ENCODE results near the gene ELP5.
A peak's percentile ranks its signal among the peaks of the same experiment; 100 is the strongest.
"Not testable (repeated sequence)": the region's sequence is repeated elsewhere in the genome, so short reads cannot be mapped to it uniquely, and the experiment has no call there.

ELP5 gene

DNA sequence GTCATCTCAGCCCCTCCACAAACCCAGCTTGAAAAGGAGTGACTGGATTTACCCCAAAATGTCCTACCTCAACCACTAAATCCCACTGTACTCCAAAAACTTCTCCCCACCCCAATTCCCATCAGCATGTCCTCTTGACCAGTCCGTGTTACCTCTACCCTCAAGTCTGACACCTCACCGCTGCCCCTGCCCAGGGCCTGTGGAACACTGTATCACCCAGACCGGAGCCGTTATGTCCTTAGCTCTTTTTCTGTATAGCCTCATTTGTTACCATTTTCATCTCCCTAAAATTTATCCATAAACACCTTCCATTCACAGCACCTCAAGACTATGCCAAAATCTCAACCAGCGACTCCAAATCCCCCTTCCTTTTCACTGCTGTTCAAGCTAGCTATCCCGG, 15.2 kb upstream of the ELP5 start:
- DNase-seq (ENCODE audit: low read depth), result no peak

DNA sequence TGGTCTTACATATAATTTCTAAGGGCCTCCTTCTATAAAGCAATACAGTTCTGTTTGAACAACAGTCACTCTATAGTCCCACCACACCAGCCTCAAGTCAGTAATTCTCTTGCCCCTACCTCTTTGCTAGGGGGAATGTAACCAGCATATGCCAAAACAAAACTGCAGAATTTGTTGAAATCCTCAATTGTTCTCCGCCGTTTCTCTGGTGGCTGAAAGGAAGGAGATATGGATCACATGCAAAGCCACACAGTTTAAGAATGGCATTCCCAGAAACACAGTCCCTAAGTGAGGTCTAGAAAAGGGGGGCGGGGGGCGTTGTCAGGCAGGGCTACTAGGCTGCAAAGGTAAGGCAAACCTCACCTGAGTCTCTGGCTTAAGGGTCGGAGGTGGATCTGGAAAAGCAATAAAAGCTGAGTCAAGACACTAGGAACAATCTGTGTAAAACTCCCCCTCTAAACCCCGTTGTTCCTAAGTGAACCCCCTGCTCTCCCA, 14.7 kb upstream of the ELP5 start:
- no peak for DNase-seq (ENCODE audit: low read depth)

DNA sequence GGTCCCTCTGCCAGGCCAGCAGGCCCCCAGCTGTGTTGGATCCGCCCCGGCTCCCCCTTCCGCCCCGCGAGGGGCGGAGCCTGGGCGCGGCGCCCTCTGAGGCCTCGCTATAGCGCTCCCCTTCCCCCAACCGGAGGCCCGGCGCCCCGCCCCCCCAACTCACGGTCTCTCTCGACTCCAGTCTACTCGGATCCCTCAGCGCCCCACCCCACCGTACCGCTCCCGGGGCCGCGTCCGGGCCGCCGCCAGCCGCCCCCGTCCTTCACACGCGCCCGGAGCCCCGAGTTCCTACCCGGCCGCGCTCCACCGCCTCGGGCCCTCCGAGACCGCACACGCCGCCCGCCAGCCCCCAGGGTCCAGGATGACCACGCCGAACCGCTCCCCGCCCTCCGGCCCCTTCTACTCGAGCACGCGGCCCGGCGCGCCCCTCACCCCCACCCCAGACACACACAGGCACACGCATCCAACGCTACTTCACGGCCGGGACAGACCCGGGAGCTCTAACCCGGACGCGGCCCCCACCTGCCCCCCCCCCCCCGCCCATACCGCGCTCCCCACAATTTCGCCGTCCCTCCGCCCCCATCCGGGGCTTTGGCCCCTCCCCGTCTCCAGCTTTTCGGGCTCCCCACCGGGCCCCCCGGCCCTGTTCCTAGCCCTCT, 14.1 kb upstream of the ELP5 start:
- DNase-seq (ENCODE audit: low read depth), result peak; percentile 55

DNA sequence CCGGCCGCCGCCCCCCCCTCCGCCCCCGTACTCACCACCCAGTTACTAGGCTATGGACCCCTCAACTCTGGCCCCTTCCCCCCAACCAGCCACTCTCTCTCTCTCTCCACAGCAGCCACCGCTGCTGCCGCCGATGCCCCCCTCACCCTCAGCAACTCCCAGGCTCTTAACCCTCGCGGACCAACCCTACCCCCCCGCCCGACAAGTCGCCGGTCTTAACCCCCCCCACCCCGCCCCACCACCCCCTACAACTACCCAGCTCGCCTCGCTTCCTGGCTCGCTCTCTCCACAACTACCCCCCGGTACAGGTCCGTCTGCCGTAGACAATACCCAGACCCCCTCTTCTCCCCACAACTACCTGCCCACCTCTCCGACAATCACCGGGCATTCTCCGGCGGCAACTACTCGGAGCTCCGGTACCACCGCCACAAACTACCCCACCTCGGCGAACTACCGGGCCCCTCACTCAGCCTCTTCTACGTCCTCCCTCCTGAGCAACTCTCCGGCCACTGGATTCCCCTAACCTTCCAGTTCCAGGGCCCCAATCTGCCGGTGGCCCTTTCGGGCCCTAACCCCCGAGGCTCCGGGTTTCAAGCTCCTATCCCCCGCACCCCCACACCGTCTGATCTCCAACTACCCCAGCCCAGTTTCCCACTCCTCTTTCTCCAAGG, 13.5 kb upstream of the ELP5 start:
- DNase-seq (ENCODE audit: low read depth), result peak; percentile 36

DNA sequence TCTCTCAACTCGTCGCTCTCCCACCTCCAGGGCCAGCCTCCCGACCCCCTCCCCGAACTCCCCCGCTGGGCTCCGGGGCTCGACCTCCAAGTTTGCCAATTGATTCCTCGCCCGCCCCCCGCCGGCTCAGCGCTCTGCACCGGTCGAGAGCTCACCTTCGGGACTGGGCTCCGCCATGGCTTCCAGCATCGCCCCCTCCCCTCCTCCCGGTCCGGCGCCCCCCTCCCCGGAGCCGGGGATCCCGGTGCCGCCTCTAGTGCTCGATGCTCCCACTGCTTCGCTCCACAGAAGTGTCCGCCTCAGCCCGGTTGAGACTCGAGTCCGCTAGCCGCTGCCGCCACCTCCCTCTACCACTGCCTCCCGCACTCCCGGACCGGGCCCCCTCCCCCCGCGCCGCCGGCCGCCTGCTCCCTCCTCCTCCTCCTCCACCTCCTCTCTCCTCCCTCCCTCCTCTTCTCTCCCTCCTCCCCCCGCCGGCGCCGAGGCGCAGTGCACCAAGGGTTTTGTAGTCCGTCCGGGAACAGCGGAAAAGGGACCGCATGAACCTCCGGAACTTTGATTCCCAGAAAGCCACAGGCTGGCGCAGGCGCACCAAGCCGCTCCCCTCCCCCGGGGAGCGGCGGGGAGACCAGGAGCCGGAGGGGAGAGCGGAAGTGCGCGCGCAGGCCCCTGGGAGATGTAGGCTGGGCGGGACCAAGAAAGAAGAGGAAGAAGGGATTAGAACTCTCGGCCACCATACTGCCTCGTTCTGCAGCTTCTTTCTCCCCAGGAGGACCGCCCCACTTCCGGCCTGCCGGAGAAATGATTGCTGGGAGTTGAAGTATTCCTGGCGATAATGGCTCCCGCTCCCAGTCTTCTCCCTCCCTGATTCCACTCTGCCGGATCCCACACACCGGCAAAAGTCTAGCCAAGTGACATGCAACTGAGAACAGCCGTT, 12.7 kb upstream of the ELP5 start, which contains the start of gene PHF23:
PHF23 (minus strand) TSS at position 367 of the 937 bp plus-strand sequence; CDS start at position 189, 178 bp downstream.
- DNase-seq (ENCODE audit: low read depth), result peak; percentile 99

DNA sequence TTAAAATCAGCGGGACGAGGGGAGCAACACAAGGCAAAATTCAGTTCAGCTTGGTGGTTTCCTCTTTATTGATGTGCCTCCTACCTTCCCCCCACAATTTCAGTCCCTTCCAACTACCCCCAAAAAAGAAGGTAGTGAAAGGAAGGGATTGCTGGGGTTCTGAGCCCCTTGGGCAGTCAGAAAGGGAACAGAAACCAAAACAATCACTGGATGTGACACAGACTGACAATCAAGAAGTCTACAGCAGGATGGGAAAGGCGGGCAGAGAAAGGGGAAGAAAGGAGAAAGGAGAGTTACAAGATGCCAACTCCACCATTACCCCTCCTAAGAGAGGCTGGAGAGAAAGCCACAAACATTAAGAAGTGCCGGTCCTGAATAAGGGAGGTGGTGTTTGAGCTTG, 11.6 kb upstream of the ELP5 start:
- DNase-seq (ENCODE audit: low read depth), result no peak

DNA sequence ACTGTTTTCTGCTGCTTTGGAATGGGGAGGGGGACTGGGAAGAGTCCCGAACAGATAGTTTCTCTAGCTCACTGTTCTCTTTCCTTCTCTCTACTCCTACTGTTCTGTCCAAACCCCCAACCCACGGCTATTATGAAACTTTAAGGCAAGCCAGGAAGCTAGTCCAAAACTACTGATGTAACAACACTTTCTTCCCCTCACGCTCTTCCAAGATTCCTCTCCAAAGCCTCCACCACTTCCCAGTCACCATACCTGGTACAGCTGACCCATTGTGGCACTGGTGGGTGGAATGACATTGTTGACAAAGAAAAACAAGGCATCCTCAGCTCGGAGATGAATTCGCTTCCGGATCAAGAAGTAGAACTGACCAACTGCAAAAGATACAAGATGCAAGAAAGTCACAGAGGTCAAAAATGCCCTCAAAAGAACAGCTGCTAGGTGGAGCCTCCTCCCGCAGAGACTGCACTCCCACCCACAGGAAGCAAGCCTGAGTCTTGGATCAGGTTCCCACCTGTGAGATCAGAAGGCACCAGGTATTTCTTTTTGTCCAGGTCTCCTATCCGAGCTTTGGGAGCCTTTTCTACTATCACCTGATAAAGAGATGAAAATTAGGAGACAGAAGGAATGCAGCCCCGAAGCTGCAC, 10.8 kb upstream of the ELP5 start:
- DNase-seq (ENCODE audit: low read depth), result no peak

DNA sequence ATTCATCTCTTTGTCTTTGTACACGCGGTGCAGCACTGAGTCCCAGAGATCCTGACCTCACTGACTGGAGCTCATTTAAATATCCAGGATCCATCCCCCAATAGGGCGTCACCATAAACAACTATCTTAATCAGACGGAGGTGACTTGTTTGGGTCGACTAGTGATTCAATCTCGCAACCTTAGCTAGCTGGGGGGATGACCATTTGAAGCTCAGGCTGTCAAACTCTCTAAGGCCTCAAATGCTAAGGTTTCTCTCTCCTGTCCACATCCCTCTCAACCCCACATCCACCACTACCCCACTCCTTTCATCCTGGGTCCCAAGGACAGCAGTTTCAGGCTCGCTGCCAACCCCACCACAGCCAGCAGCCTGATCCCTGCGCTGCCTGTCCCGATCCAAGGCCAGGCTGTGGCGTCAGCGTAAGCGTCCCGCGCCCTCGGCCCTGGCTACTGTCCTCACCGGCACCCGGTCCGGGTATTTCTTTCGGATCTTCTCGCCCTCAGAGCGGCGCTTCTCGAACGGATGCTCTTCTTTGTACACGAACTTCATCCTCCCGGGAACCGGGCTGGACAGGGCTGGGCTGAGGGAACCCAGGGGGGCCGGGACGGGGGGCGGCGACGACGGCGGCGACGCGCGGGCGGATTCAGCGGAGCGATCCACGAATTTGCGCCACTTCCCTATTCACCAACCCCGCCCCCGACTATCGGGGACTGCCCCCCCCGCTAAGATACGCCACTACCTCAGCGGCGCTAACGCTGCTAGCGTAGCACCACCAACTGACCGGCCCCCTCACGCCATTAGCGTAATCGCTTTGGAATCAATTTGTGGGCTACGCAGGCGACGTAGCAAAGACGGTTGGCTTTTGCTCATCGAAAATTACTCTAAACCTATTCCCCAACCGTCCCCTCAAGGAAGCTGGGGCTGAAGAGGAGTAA, 10.0 kb upstream of the ELP5 start, which contains the start of gene GABARAP:
GABARAP (minus strand) TSS at position 667 of the 934 bp plus-strand sequence; CDS start at position 548, 119 bp downstream.
- peak; percentile 88 for DNase-seq (ENCODE audit: low read depth)

DNA sequence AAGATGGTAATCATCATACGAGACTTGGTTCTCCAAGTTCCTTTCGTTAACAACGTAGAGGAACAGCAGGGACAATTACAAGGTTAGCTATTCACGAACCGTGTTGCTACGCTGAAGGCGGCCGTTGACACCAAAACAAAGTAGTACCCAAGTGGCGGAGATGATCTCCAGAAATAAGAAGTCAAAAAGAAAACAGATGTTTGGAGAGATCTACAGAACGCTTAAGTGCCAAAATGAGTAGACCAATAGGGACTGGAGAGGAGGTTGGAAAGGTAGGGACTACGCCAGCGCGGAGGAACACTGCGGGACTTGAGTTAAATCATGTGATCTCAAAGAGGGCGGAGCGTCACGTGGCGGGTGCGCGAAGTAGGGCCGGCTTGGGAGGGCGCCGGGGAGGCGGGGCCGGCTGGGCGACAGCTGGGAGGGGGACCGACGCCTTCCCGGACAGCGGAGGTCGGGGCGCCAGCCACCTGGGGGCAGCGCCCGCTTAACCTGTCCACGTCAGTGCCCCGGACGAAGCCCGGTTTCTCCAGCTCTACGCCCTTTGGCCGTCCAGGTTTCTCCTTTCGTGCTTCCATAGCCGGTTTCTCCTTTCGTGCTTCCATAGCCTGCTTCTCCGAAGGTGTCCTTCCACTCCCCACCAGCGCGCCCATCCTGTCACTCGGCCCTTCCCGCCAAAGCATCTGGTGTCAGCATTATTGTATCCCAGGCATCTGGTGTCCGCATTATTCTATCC, 9.1 kb upstream of the ELP5 start:
- DNase-seq (ENCODE audit: low read depth), result peak; percentile 95

DNA sequence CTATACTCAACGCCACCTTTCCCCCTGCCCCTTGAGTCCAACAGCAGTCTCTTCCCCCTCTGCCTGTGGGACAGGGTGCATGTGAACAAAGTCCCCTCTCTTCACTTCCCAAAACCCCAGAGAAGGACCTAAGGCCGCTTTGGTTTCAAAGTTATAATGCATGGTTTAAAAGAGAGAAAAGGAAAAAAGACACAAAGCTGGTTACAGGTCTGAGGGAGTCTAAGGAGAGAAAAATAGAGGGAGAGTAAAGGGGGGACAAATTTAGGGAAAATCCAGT, 8.6 kb upstream of the ELP5 start:
- no peak for DNase-seq (ENCODE audit: low read depth)

DNA sequence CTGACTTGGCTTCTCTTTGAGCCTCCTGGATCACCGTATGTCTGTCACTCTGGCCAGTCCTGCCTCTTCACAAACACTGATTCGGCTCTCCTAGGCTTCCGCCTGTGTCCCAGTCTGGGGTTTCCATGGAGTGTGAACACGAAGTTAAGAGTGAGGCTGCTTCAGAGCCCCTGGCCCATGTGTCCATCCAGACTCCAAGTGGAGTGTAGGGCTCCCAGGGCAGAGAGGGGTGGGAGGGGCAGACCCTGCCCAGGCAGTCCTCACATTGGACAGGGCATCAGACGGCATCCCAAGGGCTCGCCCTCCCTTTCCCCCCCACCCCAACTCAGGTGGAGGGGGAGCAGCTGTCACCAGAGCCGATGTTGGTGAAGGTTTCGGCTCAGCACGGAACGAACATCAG, 8.2 kb upstream of the ELP5 start:
- DNase-seq (ENCODE audit: low read depth), result not testable (repeated sequence)

DNA sequence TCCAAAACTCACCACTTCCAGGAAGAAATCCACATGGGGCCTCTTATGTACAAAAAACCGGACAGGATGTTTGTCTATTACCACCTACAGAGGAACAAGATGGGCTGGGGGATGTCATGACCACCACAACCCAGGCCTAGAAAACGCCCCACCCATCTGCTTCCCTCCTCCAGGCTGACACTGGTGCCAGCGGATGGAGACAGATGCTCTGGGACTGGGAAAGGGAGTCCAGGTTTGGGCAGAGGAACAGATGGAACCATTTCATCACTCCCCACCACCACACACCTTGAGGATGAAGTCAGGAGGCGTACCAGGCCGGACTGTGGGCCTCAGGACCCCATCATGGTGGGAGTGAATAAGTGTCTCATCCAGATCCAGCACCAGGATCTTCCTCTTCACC, 5.2 kb upstream of the ELP5 start:
- no peak for DNase-seq (ENCODE audit: low read depth)

DNA sequence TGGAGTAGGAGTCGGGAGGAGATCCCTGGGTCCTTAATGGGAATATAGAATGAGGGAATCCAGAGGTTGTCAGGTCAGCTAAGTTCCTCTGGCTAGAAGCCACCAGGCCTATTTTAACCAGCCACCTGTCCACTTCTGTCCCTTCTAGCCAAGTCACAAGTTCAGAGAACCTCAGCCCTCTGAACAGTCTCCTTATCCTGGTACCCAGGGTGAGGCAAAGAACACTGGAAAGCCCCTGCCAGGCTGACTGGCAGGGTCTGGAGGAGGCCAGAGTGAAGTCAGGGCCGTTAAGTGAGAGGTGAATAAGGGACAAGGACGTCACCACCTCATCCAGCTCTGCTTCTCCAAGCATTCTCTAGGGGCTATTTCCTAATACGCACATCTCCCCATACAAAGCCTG, 3.2 kb upstream of the ELP5 start:
- no peak for DNase-seq (ENCODE audit: low read depth)

DNA sequence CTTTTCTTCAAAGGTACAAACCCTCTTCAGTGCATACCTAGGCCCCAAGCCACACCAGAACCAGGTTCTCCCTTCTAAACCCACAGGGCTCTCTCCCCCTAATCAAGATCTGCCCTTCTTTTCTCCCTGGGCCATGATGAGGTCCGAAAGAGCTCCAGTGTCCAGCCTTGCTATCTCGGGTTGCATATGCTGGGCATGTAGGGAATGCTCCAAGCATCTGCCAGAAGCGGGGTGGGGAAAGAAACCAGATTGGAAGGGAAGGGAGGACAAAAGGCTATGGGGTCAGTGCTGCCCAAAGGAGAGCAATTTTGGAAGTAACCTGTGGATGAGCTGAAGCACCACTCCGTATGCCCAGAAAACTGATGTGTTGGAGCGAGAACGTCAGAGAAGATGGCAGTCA, 2.8 kb upstream of the ELP5 start:
- DNase-seq (ENCODE audit: low read depth), result no peak

DNA sequence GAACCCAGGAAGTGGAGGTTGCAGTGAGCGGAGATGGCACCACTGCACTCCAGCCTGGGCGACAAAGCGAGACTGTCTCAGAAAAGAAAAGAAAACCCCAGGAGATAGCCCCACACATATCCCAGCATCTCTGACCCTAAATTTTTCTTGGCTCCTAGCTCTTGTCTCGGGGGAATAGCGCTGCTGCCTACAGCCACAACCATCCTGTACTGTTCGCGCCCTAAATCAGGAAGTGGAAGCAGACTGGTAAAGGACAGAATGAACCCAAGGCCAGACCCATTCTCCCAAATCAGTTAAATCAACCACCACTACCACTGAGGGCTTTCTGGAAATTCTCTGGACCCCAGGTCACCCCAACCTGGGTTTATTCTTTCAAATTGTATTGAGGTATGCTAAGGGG, 2.2 kb upstream of the ELP5 start:
- DNase-seq (ENCODE audit: low read depth), result no peak

DNA sequence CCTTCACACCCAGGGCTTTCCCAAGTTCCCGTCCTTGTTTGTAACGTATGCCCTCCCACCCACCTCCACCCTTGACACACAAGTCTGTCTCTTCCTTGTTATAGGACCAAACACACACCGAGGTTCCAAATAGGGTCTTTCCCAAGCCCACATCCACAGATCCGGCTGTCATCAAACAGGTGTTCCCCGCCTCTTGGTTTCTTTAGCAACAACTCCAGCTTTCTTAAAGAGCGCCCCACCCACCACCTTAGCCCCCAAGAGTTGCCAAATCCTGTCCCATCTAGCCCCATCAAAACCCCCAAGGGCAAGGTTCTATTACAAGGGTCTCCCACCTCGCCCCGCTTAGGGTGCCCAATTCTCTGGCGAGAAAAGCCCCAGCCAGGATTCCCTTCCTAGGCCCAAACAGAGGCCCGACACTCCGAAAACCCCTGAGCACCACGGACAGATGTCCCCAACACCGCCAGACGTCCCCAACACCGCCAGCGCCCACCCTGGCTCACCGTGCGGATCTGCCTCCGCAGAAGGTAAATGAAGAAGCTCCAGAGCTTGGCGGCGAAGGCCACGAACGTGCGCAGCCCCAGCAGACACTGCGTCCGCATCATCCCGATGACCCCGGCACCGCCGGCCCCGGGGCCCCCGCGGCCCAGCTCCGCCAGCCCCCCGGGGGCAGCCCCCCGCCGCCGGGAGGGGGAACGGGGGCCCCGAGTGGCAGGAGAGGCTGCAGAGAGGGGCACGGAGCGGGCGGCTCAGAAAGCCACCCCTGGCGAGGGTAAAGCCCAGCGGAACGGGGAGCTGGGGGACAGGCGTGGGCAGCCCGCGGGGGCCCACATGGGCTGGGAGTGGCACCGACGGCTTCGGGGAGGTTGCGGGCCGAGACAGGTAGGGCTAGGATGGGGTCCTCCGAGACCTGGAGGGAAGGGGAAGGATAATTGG, 1.1 kb upstream of the ELP5 start:
- DNase-seq (ENCODE audit: low read depth), result no peak

DNA sequence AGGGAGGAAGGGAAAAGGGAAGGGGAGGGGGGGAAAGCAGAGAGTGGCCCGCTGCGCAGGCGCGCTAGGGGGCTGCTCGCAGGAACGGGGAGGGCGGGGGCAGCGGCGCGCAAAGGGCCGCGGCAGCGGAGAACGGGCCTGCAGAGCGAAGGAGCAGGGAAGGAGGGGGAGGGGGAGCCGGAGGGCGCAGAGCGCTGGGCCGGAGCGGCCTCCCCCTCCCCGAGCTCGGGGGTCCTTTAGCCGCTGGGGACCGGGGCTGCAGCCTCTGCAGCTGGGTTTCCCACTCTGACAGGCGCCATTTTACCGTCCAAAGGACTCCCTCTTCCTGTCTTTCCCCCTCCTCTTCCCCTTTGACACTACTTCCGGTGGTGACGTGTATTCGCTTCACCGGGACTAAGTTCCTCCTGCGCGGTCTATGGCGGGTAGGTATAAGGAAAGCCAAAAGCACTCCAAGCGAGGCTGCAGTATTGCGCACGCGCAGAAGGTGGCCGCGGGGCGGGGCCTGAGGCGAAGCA, 297 bp upstream of the ELP5 start, which contains the start of gene CTDNEP1:
CTDNEP1 (minus strand) TSS at position 74 of the 515 bp plus-strand sequence. CDS start 438 bp downstream, outside the sequence.
- DNase-seq (ENCODE audit: low read depth), result peak; percentile 100

DNA sequence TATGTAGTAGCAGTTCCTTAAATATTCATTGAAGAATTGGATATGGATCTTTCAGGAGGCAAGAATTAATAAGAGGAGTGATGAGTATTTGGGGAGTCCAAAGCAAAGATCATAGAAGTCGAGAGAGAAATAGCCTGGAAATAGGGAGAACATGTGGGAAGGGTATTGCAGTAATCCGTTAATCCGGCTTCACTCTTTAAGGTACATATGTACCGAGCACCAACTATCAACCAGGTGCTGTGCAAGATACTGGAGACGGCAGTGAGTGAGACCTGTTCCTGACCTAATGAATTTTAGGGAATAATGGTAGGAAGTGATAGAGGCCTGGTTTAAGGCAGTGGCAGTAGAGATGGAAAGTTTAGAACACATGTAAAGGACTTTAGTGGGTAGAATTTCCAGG, 1.1 kb downstream of the ELP5 start:
- DNase-seq (ENCODE audit: low read depth), result no peak

DNA sequence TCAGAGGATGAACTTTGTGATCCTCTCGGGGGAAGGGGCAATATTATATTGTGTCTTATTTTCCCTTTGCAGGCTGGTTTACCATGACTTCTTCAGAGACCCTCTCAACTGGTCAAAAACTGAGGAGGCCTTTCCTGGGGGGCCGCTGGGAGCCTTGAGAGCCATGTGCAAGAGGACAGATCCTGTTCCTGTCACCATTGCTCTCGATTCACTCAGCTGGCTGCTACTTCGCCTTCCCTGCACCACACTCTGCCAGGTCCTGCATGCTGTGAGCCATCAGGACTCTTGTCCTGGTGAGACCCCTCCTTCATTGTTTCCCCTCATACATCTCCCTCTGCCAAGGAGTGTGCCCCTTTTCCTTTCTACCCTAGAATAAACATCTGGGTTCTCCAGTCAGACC, 2.5 kb downstream of the ELP5 start:
- no peak for DNase-seq (ENCODE audit: low read depth)

Measured in amniotic epithelial cell (primary cell).